GM10266 (cell line): ENCODE results near the gene TENT5C.

Source experiments
- DNase-seq: peaks from one replicate; pipeline ENCODE4 v3.0.0; 2012; ENCODE audit errors: extremely low spot score
- TF ChIP-seq, protein P1 (sequence below): IDR thresholded peaks from 2 replicates; pipeline ENCODE4 v1.5.1; 2012; ENCODE audit warnings: mild to moderate bottlenecking, low read depth; ENCODE audit not compliant: control insufficient read depth, insufficient read depth; ENCODE audit errors: missing control alignments

The TENT5C gene

GRCh38 chr1:117566556-117566955 lies 39.3 kb upstream of the TENT5C start:
- TF ChIP-seq, protein P1, sequence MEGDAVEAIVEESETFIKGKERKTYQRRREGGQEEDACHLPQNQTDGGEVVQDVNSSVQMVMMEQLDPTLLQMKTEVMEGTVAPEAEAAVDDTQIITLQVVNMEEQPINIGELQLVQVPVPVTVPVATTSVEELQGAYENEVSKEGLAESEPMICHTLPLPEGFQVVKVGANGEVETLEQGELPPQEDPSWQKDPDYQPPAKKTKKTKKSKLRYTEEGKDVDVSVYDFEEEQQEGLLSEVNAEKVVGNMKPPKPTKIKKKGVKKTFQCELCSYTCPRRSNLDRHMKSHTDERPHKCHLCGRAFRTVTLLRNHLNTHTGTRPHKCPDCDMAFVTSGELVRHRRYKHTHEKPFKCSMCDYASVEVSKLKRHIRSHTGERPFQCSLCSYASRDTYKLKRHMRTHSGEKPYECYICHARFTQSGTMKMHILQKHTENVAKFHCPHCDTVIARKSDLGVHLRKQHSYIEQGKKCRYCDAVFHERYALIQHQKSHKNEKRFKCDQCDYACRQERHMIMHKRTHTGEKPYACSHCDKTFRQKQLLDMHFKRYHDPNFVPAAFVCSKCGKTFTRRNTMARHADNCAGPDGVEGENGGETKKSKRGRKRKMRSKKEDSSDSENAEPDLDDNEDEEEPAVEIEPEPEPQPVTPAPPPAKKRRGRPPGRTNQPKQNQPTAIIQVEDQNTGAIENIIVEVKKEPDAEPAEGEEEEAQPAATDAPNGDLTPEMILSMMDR, result no peak
- DNase-seq, result no peak

DNA sequence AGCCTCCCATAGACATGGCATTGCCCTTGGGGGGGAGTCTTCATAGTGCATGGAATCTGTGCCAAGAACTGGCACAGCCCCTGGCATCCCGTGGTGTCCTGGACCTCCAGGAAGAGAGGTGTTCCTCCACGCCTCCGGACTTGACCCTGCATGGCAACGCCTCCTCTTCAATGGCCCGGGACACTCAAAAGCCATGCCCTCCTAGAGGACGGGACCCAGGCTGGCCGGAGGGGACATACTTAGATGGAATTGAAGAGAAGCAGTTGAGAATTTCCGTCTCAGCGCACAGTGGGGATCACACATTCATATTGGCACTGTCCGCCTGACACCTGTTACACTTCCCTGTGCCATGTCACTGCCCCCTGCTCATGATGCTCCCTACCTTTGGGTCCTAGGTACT lies 38.4 kb upstream of the TENT5C start:
- DNase-seq, result no peak
- TF ChIP-seq, protein P1, result no peak

GRCh38 chr1:117567976-117568375 lies 37.9 kb upstream of the TENT5C start:
- TF ChIP-seq, protein P1, result no peak
- no peak for DNase-seq

GRCh38 chr1:117568999-117569398 lies 36.8 kb upstream of the TENT5C start:
- DNase-seq, result no peak
- TF ChIP-seq, protein P1, result no peak

GRCh38 chr1:117569856-117570255 lies 36.0 kb upstream of the TENT5C start:
- DNase-seq, result no peak
- TF ChIP-seq, protein P1, result no peak

GRCh38 chr1:117570988-117571409 lies 34.8 kb upstream of the TENT5C start:
- no peak for DNase-seq
- TF ChIP-seq, protein P1, result no peak

GRCh38 chr1:117571496-117571895 lies 34.4 kb upstream of the TENT5C start:
- TF ChIP-seq, protein P1, result no peak
- DNase-seq, result no peak

DNA sequence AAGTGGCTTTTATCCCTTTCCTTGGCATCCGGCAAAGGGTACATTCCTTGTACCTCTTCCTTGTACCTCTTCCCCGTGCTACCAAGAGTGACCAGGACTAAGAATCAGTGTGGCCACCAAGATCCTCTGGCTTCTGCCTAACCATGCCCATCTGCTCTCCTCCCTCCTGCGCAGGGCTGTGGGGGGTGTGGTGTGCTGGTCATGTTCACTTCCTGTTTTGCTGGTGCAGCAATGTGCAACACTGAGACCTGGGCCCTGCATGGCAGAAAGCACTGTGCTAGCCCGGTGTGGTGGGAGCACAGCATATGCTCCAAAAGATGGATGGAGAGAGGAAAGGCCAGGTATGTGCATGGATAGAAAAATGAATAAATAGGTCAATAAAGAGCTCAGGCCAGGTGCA lies 33.3 kb upstream of the TENT5C start:
- TF ChIP-seq, protein P1, result no peak
- DNase-seq, result no peak
